NCI-H526 treated with DMSO at 0.1 percent for 48 hours (cell line): ENCODE data around the gene NAP1L4.
"Not testable (repeated sequence)": the region's sequence is repeated elsewhere in the genome, so short reads cannot be mapped to it uniquely, and the experiment has no call there.

Experiments
- DNase-seq: peaks from one replicate; lab custom pipeline; 2025; lab: John Stamatoyannopoulos, UW

The NAP1L4 gene

GRCh38 chr11:2921742-2922493, 70.2 kb downstream of the NAP1L4 start:
- DNase-seq, result no peak

GRCh38 chr11:2921261-2921660, 70.9 kb downstream of the NAP1L4 start:
- DNase-seq, result no peak

GRCh38 chr11:2920343-2920742, 71.8 kb downstream of the NAP1L4 start:
- no peak for DNase-seq

GRCh38 chr11:2919837-2920236, 72.3 kb downstream of the NAP1L4 start:
- no peak for DNase-seq

- no peak for DNase-seq
These were observed 72.9 kb downstream of the NAP1L4 start for GRCh38 chr11:2919188-2919587.

- DNase-seq, result no peak
These were observed 74.2 kb downstream of the NAP1L4 start for GRCh38 chr11:2917842-2918490.

GRCh38 chr11:2916892-2917645, 75.1 kb downstream of the NAP1L4 start:
- DNase-seq, result no peak

- DNase-seq, result no peak
These were observed 75.8 kb downstream of the NAP1L4 start for GRCh38 chr11:2916114-2916891.

- DNase-seq, result no peak
These were observed 76.7 kb downstream of the NAP1L4 start for GRCh38 chr11:2915473-2915872.

- no peak for DNase-seq
These were observed 77.5 kb downstream of the NAP1L4 start for GRCh38 chr11:2914455-2915195.

GRCh38 chr11:2913776-2914175, 78.4 kb downstream of the NAP1L4 start:
- DNase-seq, result no peak

GRCh38 chr11:2913019-2913431, 79.1 kb downstream of the NAP1L4 start:
- DNase-seq, result no peak

GRCh38 chr11:2912498-2912897, 79.6 kb downstream of the NAP1L4 start:
- no peak for DNase-seq

- no peak for DNase-seq
These were observed 80.2 kb downstream of the NAP1L4 start for GRCh38 chr11:2911785-2912391.

GRCh38 chr11:2911088-2911784, 80.9 kb downstream of the NAP1L4 start:
- DNase-seq, result no peak

- DNase-seq, result no peak
These were observed 81.7 kb downstream of the NAP1L4 start for GRCh38 chr11:2910401-2910955.

- no peak for DNase-seq
These were observed 82.8 kb downstream of the NAP1L4 start for GRCh38 chr11:2909133-2909902.

- DNase-seq, result no peak
These were observed 84.0 kb downstream of the NAP1L4 start for GRCh38 chr11:2908130-2908529.

GRCh38 chr11:2905299-2905698, 86.8 kb downstream of the NAP1L4 start:
- not testable (repeated sequence) for DNase-seq
